GM12891 (cell line): Measurements from ENCODE around the gene NUP93.

Experiments used
- POLR2A ChIP-seq: IDR thresholded peaks from 2 replicates; pipeline ENCODE4 v1.6.1; 2011; ENCODE audit warnings: low read depth, low read length, control low read depth
- POLR2AphosphoS5 ChIP-seq: IDR thresholded peaks from 2 replicates; pipeline ENCODE4 v1.6.1; 2011; ENCODE audit warnings: low read depth, low read length, control low read depth

DNA sequence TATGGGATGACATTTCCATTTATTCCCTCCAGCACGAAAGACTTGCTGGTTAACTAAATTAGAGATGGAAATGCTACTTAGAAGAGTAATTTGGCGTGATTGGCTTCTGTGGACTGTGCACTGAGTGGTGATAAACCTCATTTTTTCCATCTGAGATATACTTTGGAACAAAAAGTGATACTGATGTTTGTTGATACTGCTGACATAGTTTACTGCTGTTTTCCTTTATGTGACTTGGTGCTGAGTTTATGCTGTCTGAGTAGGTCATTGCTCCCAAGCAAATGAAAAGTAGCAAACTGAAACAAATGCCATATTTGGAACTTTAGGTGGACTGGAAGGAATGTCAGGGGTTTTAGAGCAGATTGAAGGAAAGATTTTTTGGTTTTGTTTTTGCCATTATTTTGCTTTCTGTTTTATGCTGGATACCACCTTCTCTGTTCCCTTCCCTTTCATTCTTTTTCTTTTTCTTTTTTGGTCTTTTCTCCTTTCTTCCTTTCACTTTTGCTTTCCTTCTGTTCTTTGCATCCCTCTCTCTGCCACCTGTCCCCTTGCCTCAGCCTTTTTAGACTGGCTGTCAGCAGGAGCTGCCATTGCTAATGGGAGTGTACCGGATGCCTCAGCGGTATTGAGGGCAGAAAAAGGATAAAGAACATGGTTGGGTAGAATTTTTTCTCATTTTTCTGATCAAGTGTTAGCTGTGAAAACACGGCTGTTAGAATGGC lies 41.8 kb downstream of the NUP93 start:
- TF ChIP-seq POLR2AphosphoS5 (no peak), POLR2A (no peak)
